ENCODE measurements around the gene ERAL1. TPM values are rescaled to one million over a fixed set of nuclear protein-coding genes. Genes with fewer than 3 reads are reported as not detected.
A peak's percentile ranks its signal among the peaks of the same experiment; 100 is the strongest.

Gene ERAL1
- total RNA-seq, 6 experiments from 2014 or later, result 21.6 to 47.1 (median 23.4) TPM

- Histone ChIP-seq H3K36me3 (no peaks in the 10 kb centered on the region), H3K4me1 (peaks cover 0 to 28% (median 11%) of the 10 kb centered on the region in 4 donors), H3K27me3 (no peaks in the 10 kb centered on the region), H3K4me3 (peak overlapping the region; percentile 62 to 95 (median 89)), H3K27ac (peak overlapping the region; percentile 38 to 79 (median 77)), H3K9me3 (no peaks in the 10 kb centered on the region)
- peak; percentile 96 to 100 (median 99) for ATAC-seq
- intact Hi-C loops (cut with DNase I), result no loop called here
- peak; percentile 18 for TF ChIP-seq POLR2A (IDR thresholded peaks at IDR 0.05)
- TF ChIP-seq, protein P1, sequence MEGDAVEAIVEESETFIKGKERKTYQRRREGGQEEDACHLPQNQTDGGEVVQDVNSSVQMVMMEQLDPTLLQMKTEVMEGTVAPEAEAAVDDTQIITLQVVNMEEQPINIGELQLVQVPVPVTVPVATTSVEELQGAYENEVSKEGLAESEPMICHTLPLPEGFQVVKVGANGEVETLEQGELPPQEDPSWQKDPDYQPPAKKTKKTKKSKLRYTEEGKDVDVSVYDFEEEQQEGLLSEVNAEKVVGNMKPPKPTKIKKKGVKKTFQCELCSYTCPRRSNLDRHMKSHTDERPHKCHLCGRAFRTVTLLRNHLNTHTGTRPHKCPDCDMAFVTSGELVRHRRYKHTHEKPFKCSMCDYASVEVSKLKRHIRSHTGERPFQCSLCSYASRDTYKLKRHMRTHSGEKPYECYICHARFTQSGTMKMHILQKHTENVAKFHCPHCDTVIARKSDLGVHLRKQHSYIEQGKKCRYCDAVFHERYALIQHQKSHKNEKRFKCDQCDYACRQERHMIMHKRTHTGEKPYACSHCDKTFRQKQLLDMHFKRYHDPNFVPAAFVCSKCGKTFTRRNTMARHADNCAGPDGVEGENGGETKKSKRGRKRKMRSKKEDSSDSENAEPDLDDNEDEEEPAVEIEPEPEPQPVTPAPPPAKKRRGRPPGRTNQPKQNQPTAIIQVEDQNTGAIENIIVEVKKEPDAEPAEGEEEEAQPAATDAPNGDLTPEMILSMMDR (IDR thresholded peaks at IDR 0.05), result no peak
- DNase-seq, result peak; percentile 99
- WGBS (ENCODE audit: insufficient coverage, low coverage, low lambda C conversion rate, missing lambda C conversion rate), result 0% methylated on average over 23 of the region's 47 CpGs
Measured at GRCh38 chr17:28812091-28812747, 42.6 kb upstream of the ERAL1 start.

DNA sequence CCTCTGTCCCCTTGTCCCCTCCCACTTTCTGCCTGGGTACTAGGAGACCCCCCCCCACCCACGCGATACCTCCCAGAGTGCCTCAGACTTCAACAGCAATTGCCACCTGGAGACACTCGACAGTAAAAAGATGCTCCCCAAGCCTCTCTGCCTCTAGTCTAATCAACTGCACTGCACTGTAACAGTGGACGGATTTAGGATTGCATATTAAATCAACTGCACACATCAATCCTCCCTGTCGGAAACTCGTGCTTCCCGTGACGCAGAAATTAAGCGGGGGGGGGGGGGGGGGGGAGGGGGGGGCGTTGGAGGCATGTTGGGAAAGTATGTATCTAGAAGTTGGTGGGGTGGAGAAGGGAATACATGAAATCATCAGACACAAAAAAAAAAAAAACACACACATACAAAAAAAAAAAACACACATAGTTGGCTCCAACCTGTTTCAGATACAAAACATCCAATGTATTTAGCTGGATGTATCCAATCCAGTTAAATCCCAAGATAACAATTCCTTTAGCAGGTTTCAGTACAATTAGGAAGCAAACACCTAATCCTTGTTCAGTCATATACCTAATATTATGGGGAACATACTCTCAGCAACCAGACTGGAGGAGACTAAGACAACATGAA, 42.0 kb upstream of the ERAL1 start:
- WGBS (ENCODE audit: insufficient coverage, low coverage, low lambda C conversion rate, missing lambda C conversion rate), result under 1% methylated on average over 9 of the region's 10 CpGs
- peak overlapping the region; percentile 38 to 79 (median 77) for H3K27ac ChIP-seq

DNA sequence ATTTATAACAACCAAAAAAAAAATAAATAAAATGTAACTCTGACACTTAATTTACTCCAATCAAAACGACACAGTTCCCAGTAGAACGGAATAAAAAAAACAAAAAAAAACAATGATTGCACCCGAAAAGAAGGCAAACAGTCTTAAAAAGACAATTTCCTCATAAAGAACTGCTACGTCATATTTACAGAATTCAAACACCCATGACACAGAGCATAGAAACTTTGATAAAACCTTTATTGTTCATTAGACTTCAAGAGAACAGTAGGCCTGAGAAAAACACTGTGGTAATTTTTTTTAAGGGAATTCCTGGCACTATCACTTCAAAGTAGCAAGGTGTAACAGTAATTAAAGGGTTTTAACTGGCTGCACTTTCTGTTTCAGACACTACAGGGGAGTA, 38.3 kb upstream of the ERAL1 start:
- WGBS (ENCODE audit: insufficient coverage, low coverage, low lambda C conversion rate, missing lambda C conversion rate), result 78% methylated on average over 4 of the region's 4 CpGs
- TF ChIP-seq, protein P1 (IDR thresholded peaks at IDR 0.05), result no peak
- no peak for TF ChIP-seq POLR2A (IDR thresholded peaks at IDR 0.05)
- ATAC-seq (no peak), DNase-seq (no peak)
- no peak overlapping the region for H3K27ac ChIP-seq
- no peaks in the 10 kb centered on the region for H3K9me3 ChIP-seq
- intact Hi-C loops (cut with DNase I), result no loop called here
- no peaks in the 10 kb centered on the region for H3K36me3 ChIP-seq
- H3K4me3 ChIP-seq, result no peak overlapping the region
- peaks cover 0 to 3% (median 2%) of the 10 kb centered on the region in 4 donors for H3K4me1 ChIP-seq
- no peaks in the 10 kb centered on the region for H3K27me3 ChIP-seq

More for the DNA sequence above, 42.0 kb upstream of the ERAL1 start:
- Histone ChIP-seq H3K9me3 (no peaks in the 10 kb centered on the region), H3K27me3 (no peaks in the 10 kb centered on the region), H3K4me1 (peaks cover 0 to 21% (median 8%) of the 10 kb centered on the region in 4 donors), H3K4me3 (peak overlapping the region; percentile 62 to 95 (median 89)), H3K36me3 (no peaks in the 10 kb centered on the region)
- peak; percentile 29 to 47 (median 40) for ATAC-seq
- TF ChIP-seq POLR2A (IDR thresholded peaks at IDR 0.05), result no peak
- TF ChIP-seq, protein P1 (IDR thresholded peaks at IDR 0.05), result no peak
- DNase-seq, result no peak
- intact Hi-C loops (cut with DNase I), result no loop called here

GRCh38 chr17:28818819-28819221, 36.0 kb upstream of the ERAL1 start:
- DNase-seq (no peak), ATAC-seq (no peak)
- intact Hi-C loops (cut with DNase I), result no loop called here
- Histone ChIP-seq H3K4me3 (no peak overlapping the region), H3K4me1 (no peaks in the 10 kb centered on the region), H3K27ac (no peak overlapping the region), H3K27me3 (no peaks in the 10 kb centered on the region), H3K36me3 (no peaks in the 10 kb centered on the region), H3K9me3 (no peaks in the 10 kb centered on the region)
- 70% methylated on average over 3 of the region's 3 CpGs for WGBS (ENCODE audit: insufficient coverage, low coverage, low lambda C conversion rate, missing lambda C conversion rate)
- TF ChIP-seq, protein P1 (IDR thresholded peaks at IDR 0.05), result no peak
- no peak for TF ChIP-seq POLR2A (IDR thresholded peaks at IDR 0.05)
